Activated T-helper 1 cell treated with anti-CD3 and anti-CD28 coated beads, Interleukin-12 subunit alpha, Interleukin-12 subunit beta, Interleukin-2, Interleukin-4 antibody, amounts not matched to agents 30 ng/mL and 10 ng/mL and 1 ng/mL, durations not matched to agents 14 hours and 24 hours and 36 hours (primary cell): Measurements from ENCODE around the gene MBOAT2. TPM values are rescaled to one million over a fixed set of nuclear protein-coding genes. Genes with fewer than 3 reads are reported as not detected.

Experiments used
- DNase-seq: peaks from one replicate; pipeline ENCODE4 v3.0.0; 2021; ENCODE audit warnings: low spot score
- H3K27ac Mint-ChIP-seq: one replicate; pipeline ENCODE4 v1.8.0; 2021; ENCODE audit warnings: mild to moderate bottlenecking, mixed read lengths
- H3K27me3 Mint-ChIP-seq: one replicate; pipeline ENCODE4 v1.8.0; 2022; ENCODE audit warnings: mild to moderate bottlenecking, moderate library complexity, mixed read lengths; ENCODE audit not compliant: insufficient read depth
- H3K36me3 Mint-ChIP-seq: one replicate; pipeline ENCODE4 v1.8.0; 2021; ENCODE audit warnings: low read depth, mixed read lengths
- H3K4me1 Mint-ChIP-seq: one replicate; pipeline ENCODE4 v1.8.0; 2021; ENCODE audit warnings: low read depth, mixed read lengths
- H3K4me3 Mint-ChIP-seq: one replicate; pipeline ENCODE4 v1.8.0; 2021; ENCODE audit warnings: mild to moderate bottlenecking, moderate library complexity, mixed read lengths
- H3K9me3 Mint-ChIP-seq: one replicate; pipeline ENCODE4 v1.8.0; 2021; ENCODE audit warnings: mixed read lengths
- intact Hi-C: fragments of 100-400 bp; cut with micrococcal nuclease; formaldehyde crosslinking; loops from one replicate; pipeline ENCODE4 v1.15.1; 2024
- total RNA-seq: library from RNA; stranded (reverse); gene quantifications from 2 replicates; pipeline ENCODE4 v1.2.3, GENCODE V29; 2022

Gene MBOAT2
- total RNA-seq, 1 donor from 2014 or later = 4.5 TPM

DNA sequence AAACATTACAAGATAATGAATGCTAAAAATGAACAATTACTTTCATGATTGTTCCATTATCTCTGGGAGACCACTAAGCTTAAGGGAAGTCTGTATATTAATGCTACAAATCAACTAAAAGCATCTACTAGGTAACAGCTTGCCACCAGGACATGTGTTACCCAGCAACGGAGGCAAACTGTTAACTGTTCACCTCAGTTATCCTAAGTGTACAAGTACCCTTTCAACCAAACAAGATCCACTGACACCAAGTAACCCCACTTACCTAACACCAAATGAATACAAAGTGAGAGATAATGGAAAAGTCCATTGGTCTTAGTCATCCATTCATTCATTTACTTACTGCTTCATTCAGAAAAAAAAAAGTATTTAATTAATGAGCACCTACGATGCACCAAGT lies 111.4 kb downstream of the MBOAT2 start:
- Mint-ChIP-seq H3K36me3 (no peaks in the 10 kb centered on the region), H3K4me1 (no peaks in the 10 kb centered on the region), H3K9me3 (no peaks in the 10 kb centered on the region), H3K27me3 (peaks cover 3% of the 10 kb centered on the region), H3K4me3 (no peak overlapping the region), H3K27ac (no peak overlapping the region)
- intact Hi-C loops = no loop called here
- DNase-seq = no peak

DNA sequence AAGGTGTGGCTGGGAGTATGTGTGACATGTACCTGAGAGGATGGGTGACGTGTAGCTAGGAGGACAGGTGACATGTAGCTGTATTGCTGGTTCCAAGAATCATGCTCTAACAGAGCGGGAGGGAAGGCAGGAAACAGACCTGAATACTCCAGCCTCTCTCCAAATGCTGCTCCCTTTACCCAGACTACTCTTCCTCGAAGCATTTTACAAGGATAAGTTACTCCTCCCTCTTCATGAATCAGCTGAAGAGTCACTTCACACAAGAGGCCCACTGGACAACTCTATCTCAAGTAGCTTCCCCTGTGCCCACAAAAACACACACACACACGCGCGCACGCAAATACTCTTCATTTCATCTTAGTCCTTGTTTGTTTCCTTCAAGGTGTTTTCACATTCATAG lies 113.5 kb downstream of the MBOAT2 start:
- H3K9me3 Mint-ChIP-seq = no peaks in the 10 kb centered on the region
- DNase-seq = no peak
- intact Hi-C loops = no loop called here
- no peaks in the 10 kb centered on the region for H3K4me1 Mint-ChIP-seq
- H3K4me3 Mint-ChIP-seq = no peak overlapping the region
- H3K27ac Mint-ChIP-seq = no peak overlapping the region
- peaks cover 7% of the 10 kb centered on the region for H3K27me3 Mint-ChIP-seq
- no peaks in the 10 kb centered on the region for H3K36me3 Mint-ChIP-seq

DNA sequence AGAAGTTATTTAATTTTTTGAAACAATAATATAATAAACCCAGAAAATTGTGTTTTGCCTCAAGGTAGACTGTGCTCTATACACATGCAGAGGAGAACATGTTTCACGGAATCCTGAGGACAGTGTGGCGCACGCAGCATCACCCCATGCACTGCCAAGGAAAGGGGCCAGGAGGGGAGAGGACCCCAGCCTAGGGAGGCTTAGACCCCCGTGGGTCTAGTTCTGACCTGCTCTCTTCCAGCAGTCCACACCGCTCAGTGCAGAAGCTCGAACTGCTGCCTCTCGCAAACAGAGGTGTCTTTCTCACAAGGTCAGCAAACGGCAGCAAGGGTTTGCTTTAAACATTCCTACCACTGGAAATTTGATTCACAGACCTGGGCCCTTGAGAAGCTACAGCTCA lies 114.5 kb downstream of the MBOAT2 start:
- intact Hi-C loops = no loop called here

DNA sequence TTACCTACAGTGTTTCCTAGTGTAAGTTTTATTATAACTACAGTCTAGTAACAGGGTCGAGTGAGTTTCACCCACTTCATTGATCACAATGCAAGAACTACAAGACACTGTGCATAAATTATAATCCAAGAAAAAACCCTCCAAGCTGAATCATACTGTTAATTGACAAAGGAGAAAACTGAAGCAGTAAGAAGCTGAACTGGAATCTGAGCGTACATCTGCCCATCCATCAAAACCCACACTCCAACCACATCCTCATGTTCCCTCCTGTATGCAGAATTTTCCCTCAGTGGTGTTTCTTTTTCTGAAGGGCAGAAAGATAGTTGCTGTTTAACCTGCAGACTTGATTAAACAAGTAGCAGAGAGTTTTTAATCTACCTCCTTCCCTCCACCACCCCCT lies 116.6 kb downstream of the MBOAT2 start:
- Mint-ChIP-seq H3K4me1 (no peaks in the 10 kb centered on the region), H3K9me3 (no peaks in the 10 kb centered on the region), H3K27me3 (peaks cover 3% of the 10 kb centered on the region), H3K36me3 (no peaks in the 10 kb centered on the region), H3K4me3 (no peak overlapping the region), H3K27ac (no peak overlapping the region)
- intact Hi-C loops = no loop called here
- DNase-seq = no peak

More for the DNA sequence above, 114.5 kb downstream of the MBOAT2 start:
- Mint-ChIP-seq H3K27ac (no peak overlapping the region), H3K27me3 (peaks cover 7% of the 10 kb centered on the region), H3K36me3 (no peaks in the 10 kb centered on the region), H3K4me3 (no peak overlapping the region), H3K4me1 (no peaks in the 10 kb centered on the region), H3K9me3 (no peaks in the 10 kb centered on the region)
- no peak for DNase-seq

DNA sequence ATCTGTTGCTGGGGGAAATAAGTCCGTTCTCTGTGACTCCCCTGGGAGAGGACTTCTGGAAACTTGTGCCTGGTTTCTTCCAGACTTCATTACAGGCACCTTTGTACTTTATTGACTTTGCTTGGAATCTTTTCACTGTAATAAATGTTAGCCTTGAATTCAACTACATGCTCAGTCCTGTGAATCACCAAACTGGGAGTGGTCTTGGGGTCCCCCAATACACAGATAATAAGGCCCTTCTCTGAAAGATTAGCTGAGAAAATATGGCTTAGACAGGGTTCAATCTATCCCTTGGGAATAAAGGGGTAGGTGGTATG lies 117.3 kb downstream of the MBOAT2 start:
- Mint-ChIP-seq H3K9me3 (no peaks in the 10 kb centered on the region), H3K4me1 (no peaks in the 10 kb centered on the region), H3K4me3 (no peak overlapping the region), H3K27me3 (peaks cover 3% of the 10 kb centered on the region), H3K27ac (no peak overlapping the region), H3K36me3 (no peaks in the 10 kb centered on the region)
- intact Hi-C loops = no loop called here
- DNase-seq = no peak

DNA sequence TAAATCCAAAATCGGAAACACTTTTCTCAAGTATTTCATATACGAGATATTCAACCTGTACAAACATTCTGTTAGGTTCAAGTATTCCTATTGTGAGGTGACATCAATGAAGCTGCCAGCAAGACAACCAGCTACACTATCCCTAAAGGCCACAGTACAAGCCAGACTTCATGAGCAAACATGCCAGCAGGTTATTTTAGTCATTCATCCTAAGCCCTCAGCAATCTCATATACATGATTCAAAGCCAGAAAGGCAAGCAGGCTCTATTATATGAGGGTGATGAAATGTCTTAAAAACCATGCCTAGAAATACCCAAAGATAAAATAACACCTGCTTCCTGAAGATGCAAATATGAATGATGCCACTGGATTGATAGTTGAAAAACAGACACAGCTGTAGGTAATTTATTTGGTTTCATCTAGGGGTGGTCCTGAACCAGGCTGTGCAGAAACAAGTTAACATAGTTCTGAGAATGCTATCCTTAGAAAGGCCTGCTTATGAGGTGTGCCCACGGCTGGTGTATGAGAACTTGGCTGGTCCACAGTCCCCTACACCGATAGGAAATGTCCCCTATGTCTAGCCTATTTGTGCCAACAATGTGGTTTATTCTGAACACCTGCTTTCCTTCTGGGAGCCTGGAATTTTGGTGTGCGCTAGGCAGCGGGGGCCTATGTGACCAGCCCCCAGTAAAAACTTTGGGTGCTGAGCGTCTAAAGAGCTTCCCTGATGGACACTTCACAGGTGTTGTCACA lies 117.9 kb downstream of the MBOAT2 start:
- Mint-ChIP-seq H3K4me3 (no peak overlapping the region), H3K4me1 (no peaks in the 10 kb centered on the region), H3K27me3 (peaks cover 3% of the 10 kb centered on the region), H3K9me3 (no peaks in the 10 kb centered on the region), H3K36me3 (no peaks in the 10 kb centered on the region), H3K27ac (no peak overlapping the region)
- intact Hi-C loops = no loop called here
- no peak for DNase-seq

DNA sequence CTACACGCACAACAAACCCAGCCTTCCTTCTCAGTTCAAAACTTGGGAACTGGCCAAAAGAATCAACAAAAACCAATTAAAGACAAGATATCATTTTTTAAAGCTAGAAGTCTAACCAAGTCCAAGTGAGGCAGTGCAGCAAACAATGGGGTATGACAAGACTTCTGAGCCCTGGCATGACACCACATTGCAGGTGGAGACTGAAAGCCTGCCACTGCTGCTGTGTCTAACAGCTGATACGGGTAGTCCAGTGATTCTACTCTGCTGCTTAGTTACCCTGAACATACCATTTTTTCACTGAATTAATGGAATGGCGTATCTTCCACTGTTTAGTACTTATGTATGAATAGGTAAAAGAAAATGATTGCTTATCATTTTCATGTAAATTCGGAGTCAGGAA lies 118.7 kb downstream of the MBOAT2 start:
- H3K4me1 Mint-ChIP-seq = no peaks in the 10 kb centered on the region
- no peak overlapping the region for H3K4me3 Mint-ChIP-seq
- intact Hi-C loops = no loop called here
- H3K27me3 Mint-ChIP-seq = peaks cover 6% of the 10 kb centered on the region
- no peaks in the 10 kb centered on the region for H3K36me3 Mint-ChIP-seq
- no peak for DNase-seq
- H3K27ac Mint-ChIP-seq = no peak overlapping the region
- no peaks in the 10 kb centered on the region for H3K9me3 Mint-ChIP-seq

DNA sequence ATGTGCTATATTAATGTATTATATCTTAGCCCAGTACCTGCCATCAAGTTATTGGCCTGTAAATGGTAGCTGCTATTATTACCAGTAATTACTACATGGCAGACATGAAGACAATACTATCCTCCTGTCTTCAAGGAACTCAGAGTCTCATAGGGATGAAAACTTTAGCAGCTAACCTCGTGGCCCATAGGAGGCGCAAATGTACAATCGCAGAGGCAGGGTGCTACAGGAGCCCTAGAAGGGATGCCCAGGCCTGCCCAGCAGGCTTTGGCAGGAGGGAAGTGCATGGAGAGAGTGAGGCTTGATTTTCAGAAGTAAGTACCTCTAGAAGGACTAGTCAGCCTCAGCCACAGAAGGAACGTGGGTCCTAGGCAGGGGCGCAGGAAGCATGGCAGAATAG lies 121.4 kb downstream of the MBOAT2 start:
- Mint-ChIP-seq H3K9me3 (no peaks in the 10 kb centered on the region), H3K4me1 (no peaks in the 10 kb centered on the region), H3K36me3 (no peaks in the 10 kb centered on the region), H3K27me3 (peaks cover 6% of the 10 kb centered on the region), H3K4me3 (no peak overlapping the region), H3K27ac (no peak overlapping the region)
- intact Hi-C loops = no loop called here
- no peak for DNase-seq

DNA sequence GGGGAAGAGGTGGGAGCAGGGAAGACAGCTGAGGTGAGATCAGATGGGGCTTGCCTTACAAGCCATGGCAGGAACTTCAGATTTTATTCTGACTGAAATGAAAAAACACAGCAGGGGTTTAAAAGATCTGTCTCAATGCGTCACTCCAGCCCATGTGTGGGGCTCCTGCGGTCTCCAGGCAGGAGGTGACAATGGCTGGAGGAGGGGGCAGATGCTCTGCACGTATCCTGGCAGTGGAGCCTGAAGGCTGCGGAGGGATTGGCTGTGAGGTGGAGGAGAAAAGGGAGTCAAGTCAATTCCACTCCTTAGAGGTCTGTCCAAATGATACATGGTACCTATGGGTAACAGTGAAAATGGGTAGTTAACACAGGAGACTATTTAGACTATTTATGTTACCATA lies 125.6 kb downstream of the MBOAT2 start:
- H3K4me1 Mint-ChIP-seq = no peaks in the 10 kb centered on the region
- H3K27ac Mint-ChIP-seq = no peak overlapping the region
- no peak for DNase-seq
- no peaks in the 10 kb centered on the region for H3K36me3 Mint-ChIP-seq
- no peaks in the 10 kb centered on the region for H3K9me3 Mint-ChIP-seq
- no peak overlapping the region for H3K4me3 Mint-ChIP-seq
- intact Hi-C loops = no loop called here
- peaks cover 3% of the 10 kb centered on the region for H3K27me3 Mint-ChIP-seq

DNA sequence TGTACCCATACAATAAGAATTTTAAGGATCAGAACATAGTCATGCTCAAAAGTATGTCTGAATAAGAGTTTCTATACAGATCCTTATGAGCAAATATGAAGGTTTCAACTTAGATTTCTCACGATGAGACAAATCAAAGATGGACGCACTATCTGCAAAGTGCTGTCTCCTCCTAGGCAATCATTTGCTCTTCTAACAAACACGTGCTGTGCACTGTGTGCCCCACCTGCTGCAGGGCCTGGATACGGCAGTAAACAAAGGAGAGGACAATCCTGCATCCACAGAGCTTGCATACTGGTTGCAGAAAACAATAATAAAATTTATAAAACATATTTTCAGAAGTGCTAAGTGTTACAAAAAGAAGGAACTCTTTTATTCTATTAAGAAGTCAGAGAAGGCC lies 126.2 kb downstream of the MBOAT2 start:
- Mint-ChIP-seq H3K36me3 (no peaks in the 10 kb centered on the region), H3K27me3 (peaks cover 3% of the 10 kb centered on the region), H3K4me1 (no peaks in the 10 kb centered on the region), H3K4me3 (no peak overlapping the region), H3K9me3 (no peaks in the 10 kb centered on the region), H3K27ac (no peak overlapping the region)
- intact Hi-C loops = no loop called here
- no peak for DNase-seq

DNA sequence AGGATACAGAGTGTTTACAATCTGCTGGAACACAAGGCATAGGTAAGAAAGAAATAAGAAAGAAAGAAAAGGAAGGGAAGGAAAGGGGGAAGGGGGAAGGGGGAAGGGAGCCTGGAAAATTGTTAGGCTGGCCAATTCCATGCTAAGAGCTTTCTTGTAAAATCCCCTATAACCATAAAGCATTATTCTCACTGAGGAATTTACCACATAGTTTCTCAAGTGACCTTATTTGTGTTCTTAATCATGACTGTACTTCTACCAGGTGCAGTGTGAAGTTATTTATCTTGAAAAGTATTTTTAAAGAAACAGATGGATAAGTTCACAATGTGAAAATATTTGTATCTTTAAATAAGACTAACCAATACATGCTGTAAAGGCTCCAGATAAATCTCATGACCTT lies 126.9 kb downstream of the MBOAT2 start:
- Mint-ChIP-seq H3K36me3 (no peaks in the 10 kb centered on the region), H3K27me3 (peaks cover 3% of the 10 kb centered on the region), H3K9me3 (no peaks in the 10 kb centered on the region), H3K4me1 (no peaks in the 10 kb centered on the region), H3K27ac (no peak overlapping the region), H3K4me3 (no peak overlapping the region)
- intact Hi-C loops = no loop called here
- DNase-seq = no peak

DNA sequence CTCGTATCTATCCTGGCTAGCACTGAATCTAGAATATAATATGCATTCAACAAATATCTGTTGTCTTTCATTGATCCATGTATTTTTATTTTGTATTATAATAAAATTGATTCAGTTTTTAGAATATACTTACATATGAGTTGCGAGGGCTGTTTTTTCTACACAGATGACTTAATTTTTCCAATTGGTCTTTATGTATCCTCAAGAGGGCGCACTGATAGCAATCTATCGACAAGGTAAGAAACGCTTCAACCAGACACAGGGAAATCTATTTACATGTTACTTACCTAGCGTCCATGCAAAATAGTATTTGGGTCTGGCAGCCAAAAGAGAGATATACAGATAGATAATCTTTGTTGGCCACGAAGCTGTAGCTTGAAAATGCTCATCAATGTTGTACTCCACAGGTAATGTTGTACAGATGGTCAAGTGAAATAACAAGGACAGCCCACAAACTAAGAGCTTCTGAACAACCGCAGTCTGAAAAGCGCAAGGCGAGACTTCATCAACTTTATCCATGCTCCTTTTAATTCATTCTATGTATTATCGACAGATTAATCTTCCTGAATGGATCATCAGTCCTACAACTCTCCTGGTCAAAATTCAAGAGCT lies 130.6 kb downstream of the MBOAT2 start:
- Mint-ChIP-seq H3K27ac (no peak overlapping the region), H3K9me3 (no peaks in the 10 kb centered on the region), H3K4me3 (no peak overlapping the region), H3K4me1 (no peaks in the 10 kb centered on the region), H3K36me3 (no peaks in the 10 kb centered on the region), H3K27me3 (no peaks in the 10 kb centered on the region)
- DNase-seq = no peak
- intact Hi-C loops = loop anchor here (1.0 kb wide), 1 partner anchor 266 kb away; no protein-coding TSS in a partner anchor

DNA sequence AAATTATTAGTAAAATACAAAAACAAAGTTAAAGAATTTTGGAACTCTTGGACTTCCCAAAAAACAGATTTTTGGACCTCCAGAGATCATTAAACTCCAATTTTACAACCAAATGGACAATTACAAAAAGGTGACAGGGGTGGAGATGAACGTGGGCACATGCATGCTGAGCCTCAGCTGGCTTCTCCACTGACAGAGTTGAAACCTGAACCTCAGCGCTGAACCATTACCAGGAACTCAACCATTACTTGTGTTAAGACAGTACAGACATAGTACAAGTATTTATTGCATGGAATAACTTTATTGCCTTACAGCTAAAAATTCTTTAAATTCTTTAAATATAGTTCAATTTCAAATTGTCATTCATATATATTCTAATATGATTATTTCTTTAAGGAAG lies 133.0 kb downstream of the MBOAT2 start:
- Mint-ChIP-seq H3K4me3 (no peak overlapping the region), H3K27ac (no peak overlapping the region), H3K4me1 (no peaks in the 10 kb centered on the region), H3K36me3 (no peaks in the 10 kb centered on the region), H3K27me3 (no peaks in the 10 kb centered on the region), H3K9me3 (no peaks in the 10 kb centered on the region)
- intact Hi-C loops = no loop called here
- no peak for DNase-seq

DNA sequence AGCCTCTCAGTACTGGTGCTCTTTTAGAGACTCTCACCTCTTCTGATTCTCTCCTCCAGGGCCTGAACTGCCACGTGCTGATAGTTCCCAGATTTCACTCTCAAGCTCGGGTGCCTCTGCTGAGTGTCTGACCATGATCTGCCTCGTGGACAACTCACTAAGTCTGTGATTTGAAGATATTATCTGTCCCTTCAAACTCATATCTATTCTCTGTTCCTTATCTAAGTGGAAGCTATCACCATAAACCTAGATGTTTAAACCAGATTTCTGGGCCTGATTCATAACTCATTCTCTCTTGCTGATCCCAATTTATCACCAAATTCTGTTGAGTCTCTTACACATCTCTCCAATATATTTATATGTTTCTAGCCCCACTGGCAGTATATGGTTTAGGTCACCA lies 136.1 kb downstream of the MBOAT2 start:
- Mint-ChIP-seq H3K27ac (no peak overlapping the region), H3K4me1 (no peaks in the 10 kb centered on the region), H3K36me3 (no peaks in the 10 kb centered on the region), H3K27me3 (no peaks in the 10 kb centered on the region), H3K9me3 (no peaks in the 10 kb centered on the region), H3K4me3 (no peak overlapping the region)
- no peak for DNase-seq
- intact Hi-C loops = no loop called here
